ENCODE results near the gene SERAC1.

DNA sequence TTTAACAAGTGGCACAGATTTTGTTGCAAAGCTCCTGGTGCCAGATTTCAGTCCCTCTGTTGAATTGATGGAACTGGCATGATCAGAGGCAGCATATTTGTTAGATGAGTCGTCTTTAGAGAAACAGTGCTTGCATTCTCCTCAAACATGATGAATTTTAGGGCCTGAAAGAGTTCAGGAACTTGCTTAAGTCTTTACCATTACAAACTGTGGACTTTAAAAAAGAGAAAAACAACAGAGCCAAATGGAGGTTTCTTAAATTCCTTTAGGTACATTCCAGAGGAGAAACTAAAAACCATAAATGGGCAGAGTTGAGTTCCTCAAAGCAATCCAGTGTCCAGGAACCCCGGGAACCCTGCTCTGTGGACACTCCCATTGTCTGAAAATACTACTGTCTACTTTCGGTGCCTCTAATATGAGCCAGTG lies 2.6 kb upstream of the SERAC1 start:
- TF ChIP-seq, protein P1, sequence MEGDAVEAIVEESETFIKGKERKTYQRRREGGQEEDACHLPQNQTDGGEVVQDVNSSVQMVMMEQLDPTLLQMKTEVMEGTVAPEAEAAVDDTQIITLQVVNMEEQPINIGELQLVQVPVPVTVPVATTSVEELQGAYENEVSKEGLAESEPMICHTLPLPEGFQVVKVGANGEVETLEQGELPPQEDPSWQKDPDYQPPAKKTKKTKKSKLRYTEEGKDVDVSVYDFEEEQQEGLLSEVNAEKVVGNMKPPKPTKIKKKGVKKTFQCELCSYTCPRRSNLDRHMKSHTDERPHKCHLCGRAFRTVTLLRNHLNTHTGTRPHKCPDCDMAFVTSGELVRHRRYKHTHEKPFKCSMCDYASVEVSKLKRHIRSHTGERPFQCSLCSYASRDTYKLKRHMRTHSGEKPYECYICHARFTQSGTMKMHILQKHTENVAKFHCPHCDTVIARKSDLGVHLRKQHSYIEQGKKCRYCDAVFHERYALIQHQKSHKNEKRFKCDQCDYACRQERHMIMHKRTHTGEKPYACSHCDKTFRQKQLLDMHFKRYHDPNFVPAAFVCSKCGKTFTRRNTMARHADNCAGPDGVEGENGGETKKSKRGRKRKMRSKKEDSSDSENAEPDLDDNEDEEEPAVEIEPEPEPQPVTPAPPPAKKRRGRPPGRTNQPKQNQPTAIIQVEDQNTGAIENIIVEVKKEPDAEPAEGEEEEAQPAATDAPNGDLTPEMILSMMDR (conservative IDR thresholded peaks at IDR 0.05), result no peak
- TF ChIP-seq ZFX (IDR thresholded peaks at IDR 0.05), result no peak
